ENCODE measurements around the gene VSTM2L.

The VSTM2L gene

GRCh38 chr20:37894454-37894853 lies 8.5 kb upstream of the VSTM2L start:
- no peak overlapping the region for H3K4me3 ChIP-seq (ENCODE audit: low read length)
- TF ChIP-seq, protein P1, sequence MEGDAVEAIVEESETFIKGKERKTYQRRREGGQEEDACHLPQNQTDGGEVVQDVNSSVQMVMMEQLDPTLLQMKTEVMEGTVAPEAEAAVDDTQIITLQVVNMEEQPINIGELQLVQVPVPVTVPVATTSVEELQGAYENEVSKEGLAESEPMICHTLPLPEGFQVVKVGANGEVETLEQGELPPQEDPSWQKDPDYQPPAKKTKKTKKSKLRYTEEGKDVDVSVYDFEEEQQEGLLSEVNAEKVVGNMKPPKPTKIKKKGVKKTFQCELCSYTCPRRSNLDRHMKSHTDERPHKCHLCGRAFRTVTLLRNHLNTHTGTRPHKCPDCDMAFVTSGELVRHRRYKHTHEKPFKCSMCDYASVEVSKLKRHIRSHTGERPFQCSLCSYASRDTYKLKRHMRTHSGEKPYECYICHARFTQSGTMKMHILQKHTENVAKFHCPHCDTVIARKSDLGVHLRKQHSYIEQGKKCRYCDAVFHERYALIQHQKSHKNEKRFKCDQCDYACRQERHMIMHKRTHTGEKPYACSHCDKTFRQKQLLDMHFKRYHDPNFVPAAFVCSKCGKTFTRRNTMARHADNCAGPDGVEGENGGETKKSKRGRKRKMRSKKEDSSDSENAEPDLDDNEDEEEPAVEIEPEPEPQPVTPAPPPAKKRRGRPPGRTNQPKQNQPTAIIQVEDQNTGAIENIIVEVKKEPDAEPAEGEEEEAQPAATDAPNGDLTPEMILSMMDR (IDR thresholded peaks at IDR 0.05; ENCODE audit: low read depth, low read length), result no peak
- no peak for TF ChIP-seq EZH2phosphoT487 (IDR thresholded peaks at IDR 0.05; ENCODE audit: low read depth)

GRCh38 chr20:37895166-37895565 lies 7.8 kb upstream of the VSTM2L start:
- no peak overlapping the region for H2AFZ ChIP-seq (ENCODE audit: low read depth, low read length)
- no peak for TF ChIP-seq EZH2phosphoT487 (IDR thresholded peaks at IDR 0.05; ENCODE audit: low read depth)
- TF ChIP-seq, protein P1 (IDR thresholded peaks at IDR 0.05; ENCODE audit: low read depth, low read length), result no peak
- H3K27ac ChIP-seq (ENCODE audit: low read length), result no peak overlapping the region

More at GRCh38 chr20:37894454-37894853, 8.5 kb upstream of the VSTM2L start:
- H3K9me3 ChIP-seq (ENCODE audit: insufficient read depth, low read length), result no peaks in the 10 kb centered on the region
- no peak overlapping the region for H2AFZ ChIP-seq (ENCODE audit: low read depth, low read length)
- H4K20me1 ChIP-seq (ENCODE audit: insufficient read depth, low read length), result no peaks in the 10 kb centered on the region
- no peak overlapping the region for H3K27ac ChIP-seq (ENCODE audit: low read length)
- H3K4me2 ChIP-seq (ENCODE audit: low read length), result no peak overlapping the region
- peaks cover 4% of the 10 kb centered on the region; the same call in 1 of the 2 replicates for H3K27me3 ChIP-seq (ENCODE audit: low read depth, low read length)
- H3K36me3 ChIP-seq (replicated peaks; ENCODE audit: low read depth, low read length), result no peaks in the 10 kb centered on the region
- H3K4me1 ChIP-seq (ENCODE audit: low read length), result peaks cover 42% of the 10 kb centered on the region
- H3K9ac ChIP-seq (ENCODE audit: low read length), result no peak overlapping the region
- H3K79me2 ChIP-seq (ENCODE audit: low read length), result no peaks in the 10 kb centered on the region

DNA sequence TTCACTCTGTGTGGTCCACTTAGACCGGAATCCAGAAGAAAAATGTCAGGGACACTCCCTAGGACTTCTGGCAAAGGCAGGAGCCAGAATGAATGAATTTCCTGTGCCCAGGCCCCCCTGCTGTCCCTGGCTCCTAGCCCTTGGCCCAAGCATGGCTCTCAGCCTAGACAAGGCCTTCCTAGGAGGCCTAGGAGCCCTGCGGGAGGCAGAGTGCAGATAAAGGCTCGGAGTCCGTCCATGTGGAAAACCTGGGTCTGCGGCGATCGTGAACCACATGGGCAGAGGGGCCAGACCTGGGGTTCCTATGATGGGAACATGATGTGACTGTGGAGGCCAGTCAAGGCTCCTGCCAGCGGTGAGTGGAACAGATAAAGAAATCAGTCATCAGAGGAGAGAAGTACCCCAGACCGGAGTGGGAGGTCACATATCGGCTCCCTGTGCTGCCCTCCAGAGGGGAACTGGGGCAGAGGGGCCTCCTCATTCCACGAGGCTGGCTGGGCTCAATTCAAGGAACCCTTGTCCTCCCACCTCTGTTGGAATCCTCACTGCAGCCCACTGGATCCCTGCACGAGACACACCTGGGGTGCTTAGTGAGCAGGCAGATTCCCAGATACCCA lies 5.9 kb upstream of the VSTM2L start:
- H4K20me1 ChIP-seq (ENCODE audit: insufficient read depth, low read length), result no peaks in the 10 kb centered on the region
- H3K27me3 ChIP-seq (ENCODE audit: low read depth, low read length), result peaks cover 11% of the 10 kb centered on the region; the same call in 1 of the 2 replicates
- H3K36me3 ChIP-seq (replicated peaks; ENCODE audit: low read depth, low read length), result no peaks in the 10 kb centered on the region
- no peak overlapping the region for H2AFZ ChIP-seq (ENCODE audit: low read depth, low read length)
- H3K9me3 ChIP-seq (ENCODE audit: insufficient read depth, low read length), result no peaks in the 10 kb centered on the region
- peaks cover 27% of the 10 kb centered on the region for H3K4me1 ChIP-seq (ENCODE audit: low read length)
- H3K9ac ChIP-seq (ENCODE audit: low read length), result no peak overlapping the region
- H3K4me3 ChIP-seq (ENCODE audit: low read length), result no peak overlapping the region
- H3K4me2 ChIP-seq (ENCODE audit: low read length), result no peak overlapping the region
- H3K27ac ChIP-seq (ENCODE audit: low read length), result no peak overlapping the region
- no peak for TF ChIP-seq EZH2phosphoT487 (IDR thresholded peaks at IDR 0.05; ENCODE audit: low read depth)
- TF ChIP-seq, protein P1 (IDR thresholded peaks at IDR 0.05; ENCODE audit: low read depth, low read length), result peak; percentile 62
- no peaks in the 10 kb centered on the region for H3K79me2 ChIP-seq (ENCODE audit: low read length)

More at GRCh38 chr20:37895166-37895565, 7.8 kb upstream of the VSTM2L start:
- Histone ChIP-seq H3K9me3 (ENCODE audit: insufficient read depth, low read length) (no peaks in the 10 kb centered on the region), H3K9ac (ENCODE audit: low read length) (no peak overlapping the region), H4K20me1 (ENCODE audit: insufficient read depth, low read length) (no peaks in the 10 kb centered on the region), H3K27me3 (ENCODE audit: low read depth, low read length) (peaks cover 10% of the 10 kb centered on the region; the same call in 1 of the 2 replicates), H3K36me3 (replicated peaks; ENCODE audit: low read depth, low read length) (no peaks in the 10 kb centered on the region), H3K4me1 (ENCODE audit: low read length) (peaks cover 38% of the 10 kb centered on the region), H3K79me2 (ENCODE audit: low read length) (no peaks in the 10 kb centered on the region), H3K4me2 (ENCODE audit: low read length) (no peak overlapping the region), H3K4me3 (ENCODE audit: low read length) (no peak overlapping the region)

GRCh38 chr20:37898233-37899104 lies 4.5 kb upstream of the VSTM2L start:
- H3K27me3 ChIP-seq (ENCODE audit: low read depth, low read length), result peaks cover 11% of the 10 kb centered on the region; the same call in 1 of the 2 replicates
- H3K9ac ChIP-seq (ENCODE audit: low read length), result no peak overlapping the region
- no peak for TF ChIP-seq EZH2phosphoT487 (IDR thresholded peaks at IDR 0.05; ENCODE audit: low read depth)
- TF ChIP-seq, protein P1 (IDR thresholded peaks at IDR 0.05; ENCODE audit: low read depth, low read length), result no peak
- H4K20me1 ChIP-seq (ENCODE audit: insufficient read depth, low read length), result no peaks in the 10 kb centered on the region
- H3K4me2 ChIP-seq (ENCODE audit: low read length), result peak overlapping the region; percentile 25
- no peaks in the 10 kb centered on the region for H3K79me2 ChIP-seq (ENCODE audit: low read length)
- no peak overlapping the region for H3K27ac ChIP-seq (ENCODE audit: low read length)
- no peaks in the 10 kb centered on the region for H3K36me3 ChIP-seq (replicated peaks; ENCODE audit: low read depth, low read length)
- H3K4me1 ChIP-seq (ENCODE audit: low read length), result peaks cover 27% of the 10 kb centered on the region
- H3K4me3 ChIP-seq (ENCODE audit: low read length), result no peak overlapping the region
- no peaks in the 10 kb centered on the region for H3K9me3 ChIP-seq (ENCODE audit: insufficient read depth, low read length)
- no peak overlapping the region for H2AFZ ChIP-seq (ENCODE audit: low read depth, low read length)

Data from OCI-LY3 (cell line).